HepG2 (cell line): Measurements from ENCODE around the gene SETD1B. TPM values are rescaled to one million over a fixed set of nuclear protein-coding genes. Genes with fewer than 3 reads are reported as not detected.

ENCODE experiments used
- ATF3 ChIP-seq: sonication (generic); formaldehyde crosslinking; IDR thresholded peaks from 2 replicates; pipeline ENCODE4 v1.4.0; 2020; ENCODE audit warnings: missing genetic modification reagents
- ATF7-NPFF ChIP-seq: sonication (generic); formaldehyde crosslinking; IDR thresholded peaks from 2 replicates; pipeline ENCODE4 v1.8.1; 2023; ENCODE audit warnings: mild to moderate bottlenecking, low read depth, missing genetic modification reagents, moderate library complexity
- ETV5 ChIP-seq: IDR thresholded peaks from 2 replicates; pipeline ENCODE4 v1.6.1; 2018; ENCODE audit warnings: missing biosample characterization, missing genetic modification reagents, inconsistent platforms, borderline replicate concordance
- GABPA ChIP-seq, 2 experiments: IDR thresholded peaks; 2 replicates each; pipeline ENCODE4 v1.6.1; 2011 to 2016; ENCODE audit warnings: low read depth in 2 of 2, low read length in 1 of 2, missing biosample characterization in 1 of 2, missing genetic modification characterization in 1 of 2
- HOXA5 ChIP-seq: sonication (generic); formaldehyde crosslinking; IDR thresholded peaks from 2 replicates; pipeline ENCODE4 v1.4.0; 2020; ENCODE audit warnings: missing genetic modification reagents
- LRRFIP1 ChIP-seq: sonication (generic); formaldehyde crosslinking; conservative IDR thresholded peaks from 2 replicates; pipeline ENCODE4 v1.4.0; 2020; ENCODE audit warnings: missing genetic modification reagents
- MAFK ChIP-seq, 2 experiments: IDR thresholded peaks in 1 of 2; conservative IDR thresholded peaks in 1 of 2; 2 replicates each; pipeline ENCODE4 v1.6.1; 2011; ENCODE audit warnings: improper control_type of control experiment in 2 of 2, low read length in 2 of 2
- NFRKB ChIP-seq: fragments of 450-650 bp; IDR thresholded peaks from 2 replicates; pipeline ENCODE4 v1.6.1; 2017
- NKX3-1 ChIP-seq: sonication (generic); formaldehyde crosslinking; IDR thresholded peaks from 2 replicates; pipeline ENCODE4 v1.5.0; 2020; ENCODE audit warnings: missing genetic modification reagents
- PHF5A ChIP-seq: IDR thresholded peaks from one replicate; pipeline ENCODE4 v1.6.1; 2018; ENCODE audit warnings: low read depth, missing genetic modification reagents; ENCODE audit not compliant: unreplicated experiment
- SOX6 ChIP-seq, 2 experiments: fragments of 450-650 bp in 1 of 2; sonication (generic) in 1 of 2; formaldehyde crosslinking in 1 of 2; IDR thresholded peaks; 2 replicates each; pipeline versions ENCODE4 v1.4.0 to v1.6.1; 2017 to 2020; ENCODE audit warnings: antibody characterized with exemption in 1 of 2, mild to moderate bottlenecking in 1 of 2, missing genetic modification reagents in 1 of 2
- SPEN ChIP-seq: sonication (generic); formaldehyde crosslinking; IDR thresholded peaks from 2 replicates; pipeline ENCODE4 v1.5.1; 2020; ENCODE audit warnings: low read depth, mild to moderate bottlenecking, missing genetic modification reagents
- TOPORS ChIP-seq: sonication (generic); formaldehyde crosslinking; IDR thresholded peaks from 2 replicates; pipeline ENCODE4 v1.8.0; 2023; ENCODE audit warnings: mild to moderate bottlenecking, missing genetic modification reagents
- ZNF432 ChIP-seq: sonication (generic); formaldehyde crosslinking; IDR thresholded peaks from 2 replicates; pipeline ENCODE4 v1.5.0; 2020; ENCODE audit warnings: missing genetic modification reagents, mild to moderate bottlenecking, borderline replicate concordance
- ZNF543 ChIP-seq: sonication (generic); formaldehyde crosslinking; IDR thresholded peaks from 2 replicates; pipeline ENCODE4 v1.4.0; 2020; ENCODE audit warnings: mild to moderate bottlenecking, missing genetic modification reagents
- ZNF549 ChIP-seq: sonication (generic); formaldehyde crosslinking; IDR thresholded peaks from 2 replicates; pipeline ENCODE4 v1.5.0; 2020; ENCODE audit warnings: missing genetic modification reagents
- ZNF567 ChIP-seq: sonication (generic); formaldehyde crosslinking; IDR thresholded peaks from 2 replicates; pipeline ENCODE4 v1.8.1; 2023; ENCODE audit warnings: mild to moderate bottlenecking, missing genetic modification reagents, borderline replicate concordance
- ZNF703 ChIP-seq: sonication (generic); formaldehyde crosslinking; IDR thresholded peaks from 2 replicates; pipeline ENCODE4 v1.5.1; 2020; ENCODE audit warnings: missing genetic modification reagents, mild to moderate bottlenecking, moderate library complexity, borderline replicate concordance
- ZNF720 ChIP-seq: sonication (generic); formaldehyde crosslinking; IDR thresholded peaks from 2 replicates; pipeline ENCODE4 v1.4.0; 2020; ENCODE audit warnings: missing genetic modification reagents
- ZNF782 ChIP-seq: sonication (generic); formaldehyde crosslinking; IDR thresholded peaks from 2 replicates; pipeline ENCODE4 v1.4.0; 2020; ENCODE audit warnings: missing genetic modification reagents, mild to moderate bottlenecking, borderline replicate concordance
- polyA plus RNA-seq, 8 experiments: library from polyadenylated mRNA; depleted of rRNA in 3 of 8; stranded (reverse) in 7 of 8; unstranded in 1 of 8; fragments of >200 nt; fragmentation: Illumina TruSeq in 4 of 8; extraction: Trizol in 4 of 8; gene quantifications; 2 replicates each; pipeline versions ENCODE4 v1.2.1 to v1.2.3, GENCODE V29; 2011 to 2016; ENCODE audit warnings: low read depth in 4 of 8, missing spikeins in 1 of 8, mixed read lengths in 1 of 8; ENCODE audit not compliant: insufficient read depth in 1 of 8
- total RNA-seq, 5 experiments: library from RNA; depleted of rRNA; stranded (reverse); fragments of >200 nt; fragmentation: Illumina TruSeq; extraction: Trizol; gene quantifications; 2 replicates each; pipeline ENCODE4 v1.2.3, GENCODE V29; 2016; ENCODE audit warnings: low read depth in 1 of 5
- TF ChIP-seq, protein P1 (sequence below): sonication (generic); formaldehyde crosslinking; IDR thresholded peaks from 2 replicates; pipeline ENCODE4 v1.4.0; 2020; ENCODE audit warnings: missing genetic modification reagents

The SETD1B gene
- total and polyA plus RNA-seq, 2 of the 13 experiments (the other 11 are each of a cell fraction or from before 2014, with no cell fraction given) = 1.1 to 1.4 TPM

DNA sequence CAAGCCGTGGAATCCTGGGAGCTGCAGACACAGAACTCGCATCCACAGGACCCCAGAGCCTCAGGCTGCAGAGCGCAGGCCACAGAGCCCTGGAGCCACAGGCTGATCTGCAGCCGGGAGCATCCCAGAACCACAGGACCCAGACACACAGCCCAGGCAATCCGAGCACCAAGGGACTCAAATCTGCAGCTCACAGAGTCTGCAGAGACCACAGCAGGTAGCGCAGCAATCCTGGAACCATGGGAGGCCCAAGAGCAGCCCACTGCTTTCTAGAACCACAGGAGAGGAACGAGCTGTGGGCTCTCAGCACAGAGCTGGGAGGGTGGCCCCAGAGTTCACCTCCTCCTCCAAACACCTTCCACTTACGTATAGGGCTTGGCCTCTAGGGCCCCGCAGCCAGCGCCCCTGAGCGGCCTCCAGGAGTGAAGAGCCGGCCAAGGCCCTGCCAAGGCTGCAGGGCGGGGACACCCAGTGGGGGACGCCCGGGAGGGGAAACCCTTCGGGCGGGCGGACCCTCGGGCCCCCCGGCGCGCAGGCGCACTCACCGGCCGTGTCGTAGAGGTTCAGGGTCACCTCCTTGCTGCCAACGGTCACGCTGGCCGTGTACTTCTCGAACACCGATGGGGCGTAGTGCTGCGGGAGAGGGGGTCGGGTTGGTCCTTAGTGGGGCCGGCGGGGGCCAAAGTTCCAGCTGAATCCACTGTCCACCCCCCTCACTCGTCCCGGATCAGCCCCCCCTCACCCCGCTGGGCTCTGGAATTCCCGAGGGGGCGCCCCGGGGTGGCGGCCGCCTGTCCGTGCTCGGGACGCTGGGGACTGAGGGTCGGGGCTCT lies 11.0 kb upstream of the SETD1B start (continued):
- no peak for TF ChIP-seq TOPORS (CRISPR knock-in tag)
- no peak for TF ChIP-seq ATF3 (CRISPR knock-in tag)
- no peak for TF ChIP-seq SOX6 (IDR thresholded peaks at IDR 0.05)
- TF ChIP-seq SOX6 (CRISPR knock-in tag; IDR thresholded peaks at IDR 0.05) = no peak
- TF ChIP-seq ZNF720 (CRISPR knock-in tag) = no peak
- no peak for TF ChIP-seq SPEN (CRISPR knock-in tag)
- no peak for TF ChIP-seq GABPA (IDR thresholded peaks at IDR 0.05; ENCODE audit: low read depth, low read length)
- TF ChIP-seq GABPA (CRISPR knock-in tag; IDR thresholded peaks at IDR 0.05; ENCODE audit: low read depth) = no peak
- TF ChIP-seq, protein P1, sequence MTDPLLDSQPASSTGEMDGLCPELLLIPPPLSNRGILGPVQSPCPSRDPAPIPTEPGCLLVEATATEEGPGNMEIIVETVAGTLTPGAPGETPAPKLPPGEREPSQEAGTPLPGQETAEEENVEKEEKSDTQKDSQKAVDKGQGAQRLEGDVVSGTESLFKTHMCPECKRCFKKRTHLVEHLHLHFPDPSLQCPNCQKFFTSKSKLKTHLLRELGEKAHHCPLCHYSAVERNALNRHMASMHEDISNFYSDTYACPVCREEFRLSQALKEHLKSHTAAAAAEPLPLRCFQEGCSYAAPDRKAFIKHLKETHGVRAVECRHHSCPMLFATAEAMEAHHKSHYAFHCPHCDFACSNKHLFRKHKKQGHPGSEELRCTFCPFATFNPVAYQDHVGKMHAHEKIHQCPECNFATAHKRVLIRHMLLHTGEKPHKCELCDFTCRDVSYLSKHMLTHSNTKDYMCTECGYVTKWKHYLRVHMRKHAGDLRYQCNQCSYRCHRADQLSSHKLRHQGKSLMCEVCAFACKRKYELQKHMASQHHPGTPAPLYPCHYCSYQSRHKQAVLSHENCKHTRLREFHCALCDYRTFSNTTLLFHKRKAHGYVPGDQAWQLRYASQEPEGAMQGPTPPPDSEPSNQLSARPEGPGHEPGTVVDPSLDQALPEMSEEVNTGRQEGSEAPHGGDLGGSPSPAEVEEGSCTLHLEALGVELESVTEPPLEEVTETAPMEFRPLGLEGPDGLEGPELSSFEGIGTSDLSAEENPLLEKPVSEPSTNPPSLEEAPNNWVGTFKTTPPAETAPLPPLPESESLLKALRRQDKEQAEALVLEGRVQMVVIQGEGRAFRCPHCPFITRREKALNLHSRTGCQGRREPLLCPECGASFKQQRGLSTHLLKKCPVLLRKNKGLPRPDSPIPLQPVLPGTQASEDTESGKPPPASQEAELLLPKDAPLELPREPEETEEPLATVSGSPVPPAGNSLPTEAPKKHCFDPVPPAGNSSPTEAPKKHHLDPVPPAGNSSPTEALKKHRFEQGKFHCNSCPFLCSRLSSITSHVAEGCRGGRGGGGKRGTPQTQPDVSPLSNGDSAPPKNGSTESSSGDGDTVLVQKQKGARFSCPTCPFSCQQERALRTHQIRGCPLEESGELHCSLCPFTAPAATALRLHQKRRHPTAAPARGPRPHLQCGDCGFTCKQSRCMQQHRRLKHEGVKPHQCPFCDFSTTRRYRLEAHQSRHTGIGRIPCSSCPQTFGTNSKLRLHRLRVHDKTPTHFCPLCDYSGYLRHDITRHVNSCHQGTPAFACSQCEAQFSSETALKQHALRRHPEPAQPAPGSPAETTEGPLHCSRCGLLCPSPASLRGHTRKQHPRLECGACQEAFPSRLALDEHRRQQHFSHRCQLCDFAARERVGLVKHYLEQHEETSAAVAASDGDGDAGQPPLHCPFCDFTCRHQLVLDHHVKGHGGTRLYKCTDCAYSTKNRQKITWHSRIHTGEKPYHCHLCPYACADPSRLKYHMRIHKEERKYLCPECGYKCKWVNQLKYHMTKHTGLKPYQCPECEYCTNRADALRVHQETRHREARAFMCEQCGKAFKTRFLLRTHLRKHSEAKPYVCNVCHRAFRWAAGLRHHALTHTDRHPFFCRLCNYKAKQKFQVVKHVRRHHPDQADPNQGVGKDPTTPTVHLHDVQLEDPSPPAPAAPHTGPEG = no peak; the same call in 1 of the 2 replicates
- no peak for TF ChIP-seq NKX3-1 (CRISPR knock-in tag)
- no peak for TF ChIP-seq ZNF432 (CRISPR knock-in tag)
- no peak for TF ChIP-seq PHF5A (CRISPR knock-in tag)
- TF ChIP-seq ZNF543 (CRISPR knock-in tag) = no peak
- TF ChIP-seq ATF7-NPFF = no peak
- TF ChIP-seq ZNF567 (CRISPR knock-in tag) = no peak
- no peak for TF ChIP-seq HOXA5 (CRISPR knock-in tag)
- no peak; the same call in 1 of the 2 replicates for TF ChIP-seq ETV5
- no peak for TF ChIP-seq ZNF549 (CRISPR knock-in tag)
- TF ChIP-seq NFRKB = no peak
- TF ChIP-seq ZNF782 (CRISPR knock-in tag) = no peak
- TF ChIP-seq LRRFIP1 (CRISPR knock-in tag) = no peak
- no peak for TF ChIP-seq ZNF703 (CRISPR knock-in tag)
- TF ChIP-seq MAFK (conservative IDR thresholded peaks at IDR 0.05 in 1 of 2, IDR thresholded peaks at IDR 0.05 in 1 of 2; ENCODE audit: low read length in 2 of 2) = no peak
